Choroid plexus epithelial cell (primary cell): ENCODE data around the gene TEC.
A peak's percentile ranks its signal among the peaks of the same experiment; 100 is the strongest.
"Not testable (repeated sequence)": the region's sequence is repeated elsewhere in the genome, so short reads cannot be mapped to it uniquely, and the experiment has no call there.

ENCODE experiments used
- DNase-seq: peaks from one replicate; pipeline ENCODE4 v3.0.0-alpha.2; 2010; ENCODE audit warnings: low read depth
- H3K4me3 ChIP-seq: 2 replicates; pipeline ENCODE4 v1.5.1; 2011; ENCODE audit warnings: low read depth, mild to moderate bottlenecking, control low read depth, low read length, moderate library complexity
- TF ChIP-seq, protein P1 (sequence below): conservative IDR thresholded peaks from 2 replicates; pipeline ENCODE4 v1.5.1; 2011; ENCODE audit warnings: low read depth, mild to moderate bottlenecking, control low read depth, inconsistent platforms, low read length, moderate library complexity

Gene TEC

DNA sequence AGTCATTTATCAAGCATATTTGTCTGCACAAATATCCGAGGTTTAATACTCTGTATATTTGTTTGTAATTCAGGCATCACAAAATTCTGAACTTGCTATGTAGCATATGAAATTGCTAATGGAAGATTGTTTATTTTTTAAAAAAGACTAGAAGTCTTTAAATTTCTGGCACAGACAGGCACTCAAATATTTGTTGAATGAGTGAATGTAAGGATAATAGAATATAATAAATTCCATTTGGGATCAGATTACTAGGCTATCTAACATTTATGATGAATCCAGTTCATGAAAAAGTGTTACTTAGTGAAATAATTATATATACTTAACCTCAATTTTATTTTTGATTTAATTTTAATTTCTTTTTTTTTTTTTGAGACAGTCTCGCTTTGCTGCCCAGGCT lies 30.4 kb upstream of the TEC start:
- no peak overlapping the region for H3K4me3 ChIP-seq
- TF ChIP-seq, protein P1, sequence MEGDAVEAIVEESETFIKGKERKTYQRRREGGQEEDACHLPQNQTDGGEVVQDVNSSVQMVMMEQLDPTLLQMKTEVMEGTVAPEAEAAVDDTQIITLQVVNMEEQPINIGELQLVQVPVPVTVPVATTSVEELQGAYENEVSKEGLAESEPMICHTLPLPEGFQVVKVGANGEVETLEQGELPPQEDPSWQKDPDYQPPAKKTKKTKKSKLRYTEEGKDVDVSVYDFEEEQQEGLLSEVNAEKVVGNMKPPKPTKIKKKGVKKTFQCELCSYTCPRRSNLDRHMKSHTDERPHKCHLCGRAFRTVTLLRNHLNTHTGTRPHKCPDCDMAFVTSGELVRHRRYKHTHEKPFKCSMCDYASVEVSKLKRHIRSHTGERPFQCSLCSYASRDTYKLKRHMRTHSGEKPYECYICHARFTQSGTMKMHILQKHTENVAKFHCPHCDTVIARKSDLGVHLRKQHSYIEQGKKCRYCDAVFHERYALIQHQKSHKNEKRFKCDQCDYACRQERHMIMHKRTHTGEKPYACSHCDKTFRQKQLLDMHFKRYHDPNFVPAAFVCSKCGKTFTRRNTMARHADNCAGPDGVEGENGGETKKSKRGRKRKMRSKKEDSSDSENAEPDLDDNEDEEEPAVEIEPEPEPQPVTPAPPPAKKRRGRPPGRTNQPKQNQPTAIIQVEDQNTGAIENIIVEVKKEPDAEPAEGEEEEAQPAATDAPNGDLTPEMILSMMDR = no peak
- DNase-seq = peak; percentile 55

DNA sequence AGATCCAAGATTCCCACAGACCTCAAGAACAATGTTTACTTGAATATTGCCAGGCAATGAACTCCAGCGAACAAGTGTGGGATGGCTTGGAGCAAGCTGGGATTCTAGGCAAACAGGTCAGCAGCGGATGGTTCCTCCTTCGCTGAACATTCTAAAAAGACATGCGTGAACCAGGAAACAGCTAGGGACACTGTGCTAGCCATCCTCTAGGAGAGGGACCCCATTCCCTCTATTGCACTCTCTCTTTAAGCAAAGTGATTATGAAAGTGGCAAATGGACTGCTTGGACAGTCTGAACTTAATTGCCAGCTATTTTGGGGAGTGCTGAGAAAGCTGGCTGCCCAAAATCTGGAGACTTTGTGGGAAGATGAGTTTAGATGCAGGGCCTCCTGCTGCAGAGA lies 29.9 kb upstream of the TEC start:
- TF ChIP-seq, protein P1 = peak; percentile 1
- DNase-seq = no peak

DNA sequence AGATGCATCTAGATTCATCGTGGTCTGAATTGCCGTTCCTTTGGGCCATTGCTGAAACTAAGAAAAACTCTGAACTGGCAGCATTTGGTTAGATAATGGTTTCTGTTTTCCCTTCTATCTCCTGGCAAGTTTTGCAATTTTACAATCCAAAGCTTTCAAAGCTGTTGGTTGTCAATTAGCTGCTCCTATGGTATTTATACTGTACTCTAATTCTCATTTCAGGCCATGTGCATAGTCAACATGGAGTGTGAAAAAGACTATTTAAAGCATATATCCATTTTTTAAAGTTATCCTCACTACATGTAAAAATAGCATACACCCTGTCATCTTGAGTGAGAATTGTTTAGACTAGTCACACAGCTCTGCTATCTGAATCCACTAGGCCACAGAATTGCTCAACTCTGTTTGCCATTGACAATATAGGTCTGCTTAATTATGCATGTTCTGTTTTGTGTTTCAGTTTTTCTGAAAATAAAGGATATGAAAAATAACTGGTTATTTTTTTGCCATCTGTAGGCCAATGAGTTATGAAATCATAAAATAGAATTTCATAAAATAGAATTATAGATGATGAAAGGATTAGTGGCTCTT lies 27.7 kb upstream of the TEC start:
- no peak overlapping the region for H3K4me3 ChIP-seq
- TF ChIP-seq, protein P1 = no peak
- peak; percentile 44 for DNase-seq

More for the DNA sequence above, 29.9 kb upstream of the TEC start:
- no peak overlapping the region for H3K4me3 ChIP-seq

DNA sequence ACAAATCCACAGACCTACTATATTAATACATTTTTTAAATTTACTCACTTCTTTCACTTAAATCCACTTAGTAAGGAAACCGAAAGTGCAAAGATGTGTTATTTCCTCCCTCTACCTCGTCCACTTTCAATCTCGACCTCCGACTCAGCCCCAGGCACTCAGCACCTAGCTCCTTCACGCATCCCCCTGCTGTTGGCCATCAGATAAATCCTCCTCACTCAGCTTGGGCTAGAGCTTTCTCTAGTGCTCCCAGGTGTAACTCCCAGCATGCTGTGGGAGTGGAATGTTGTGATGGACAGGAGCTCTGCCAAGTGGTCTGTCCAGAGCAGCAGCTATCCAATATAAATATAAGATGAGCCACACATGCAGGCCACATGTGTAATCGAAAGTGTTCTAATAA lies 26.7 kb upstream of the TEC start:
- TF ChIP-seq, protein P1 = no peak
- H3K4me3 ChIP-seq = no peak overlapping the region
- DNase-seq = peak; percentile 23

DNA sequence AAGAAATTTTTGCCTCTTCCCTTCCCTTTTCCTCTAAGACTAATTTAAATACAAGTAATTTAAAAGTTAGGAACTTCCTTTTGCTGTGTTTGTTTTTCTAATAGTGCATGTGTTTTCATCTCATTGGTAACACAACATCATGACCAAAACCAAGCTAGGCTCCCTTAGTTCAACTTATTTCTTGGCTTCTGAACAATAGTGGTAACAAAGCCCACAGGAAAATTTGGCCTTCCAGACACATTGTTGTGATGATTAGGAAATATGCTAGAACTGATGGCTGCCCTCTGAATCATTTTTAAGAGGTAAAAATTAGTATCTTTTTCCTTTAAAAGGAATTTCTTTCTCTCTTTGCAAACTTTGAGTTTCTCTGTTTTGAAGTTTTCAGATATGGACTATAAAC lies 25.5 kb upstream of the TEC start:
- no peak for DNase-seq
- TF ChIP-seq, protein P1 = no peak
- no peak overlapping the region for H3K4me3 ChIP-seq

DNA sequence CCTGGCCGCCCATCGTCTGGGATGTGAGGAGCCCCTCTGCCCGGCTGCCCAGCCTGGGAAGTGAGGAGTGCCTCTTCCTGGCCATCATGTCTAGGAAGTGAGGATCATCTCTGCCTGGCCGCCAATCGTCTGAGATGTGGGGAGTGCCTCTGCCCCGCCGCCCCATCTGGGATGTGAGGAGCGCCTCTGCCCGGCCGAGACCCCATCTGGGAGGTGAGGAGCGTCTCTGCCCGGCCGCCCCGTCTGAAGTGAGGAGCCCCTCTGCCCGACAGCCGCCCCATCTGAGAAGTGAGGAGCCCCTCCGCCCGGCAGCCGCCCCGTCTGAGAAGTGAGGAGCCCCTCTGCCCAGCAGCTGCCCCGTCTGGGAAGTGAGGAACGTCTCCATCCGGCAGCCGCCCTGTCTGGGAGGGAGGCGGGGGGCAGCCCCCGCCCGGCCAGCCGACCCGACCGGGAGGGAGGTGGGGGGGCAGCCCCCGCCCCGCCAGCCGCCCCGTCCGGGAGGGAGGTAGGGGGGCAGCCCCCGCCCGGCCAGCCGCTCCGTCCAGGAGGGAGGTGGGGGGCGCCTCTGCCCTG lies 22.7 kb upstream of the TEC start:
- DNase-seq, H3K4me3 ChIP-seq: not testable (repeated sequence)

DNA sequence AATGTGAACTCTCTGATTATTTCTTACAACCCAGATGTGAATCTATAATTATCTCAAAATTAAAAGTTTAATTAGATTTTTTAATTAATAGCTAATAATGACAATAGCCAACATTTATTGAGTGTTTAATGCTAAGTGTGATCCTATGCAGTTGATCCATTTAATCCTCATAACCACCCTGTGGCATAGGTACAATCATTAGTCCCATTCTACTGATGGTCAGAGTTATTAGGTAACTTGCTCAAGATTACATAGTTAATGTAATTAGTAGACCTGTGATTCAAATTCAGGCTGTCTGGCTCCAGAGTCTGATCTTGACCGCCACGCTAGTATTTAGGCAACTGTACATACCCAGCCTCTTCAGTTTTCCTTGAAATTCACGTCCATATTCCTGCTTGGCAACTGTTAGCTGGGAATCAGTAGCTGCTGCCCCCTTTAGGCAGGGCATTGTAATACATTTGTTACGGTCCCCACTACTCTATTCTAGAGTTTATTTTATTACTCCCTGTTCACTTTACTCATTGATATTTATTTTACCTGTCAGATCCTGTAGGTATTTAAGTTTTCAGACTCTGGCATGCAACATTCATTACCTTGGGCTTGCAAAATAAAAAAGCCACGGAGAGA lies 20.6 kb upstream of the TEC start:
- no peak overlapping the region for H3K4me3 ChIP-seq
- peak; percentile 41 for DNase-seq
- TF ChIP-seq, protein P1 = peak; percentile 79

DNA sequence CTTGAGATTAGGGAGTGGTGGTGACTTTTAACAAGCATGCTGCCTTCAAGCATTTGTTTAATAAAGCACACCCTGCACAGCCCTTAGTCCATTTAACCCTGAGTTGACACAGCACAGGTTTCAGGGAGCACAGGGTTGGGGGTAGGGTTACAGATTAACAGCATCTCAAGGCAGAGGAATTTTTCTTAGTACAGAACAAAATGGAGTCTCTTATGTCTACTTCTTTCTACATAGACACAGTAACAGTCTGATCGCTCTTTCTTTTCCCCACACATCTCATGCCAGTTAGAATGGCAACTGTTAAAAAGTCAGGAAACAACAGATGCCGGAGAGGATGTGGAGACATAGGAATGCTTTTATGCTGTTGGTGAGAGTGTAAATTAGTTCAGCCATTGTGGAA lies 16.4 kb upstream of the TEC start:
- not testable (repeated sequence) for H3K4me3 ChIP-seq

DNA sequence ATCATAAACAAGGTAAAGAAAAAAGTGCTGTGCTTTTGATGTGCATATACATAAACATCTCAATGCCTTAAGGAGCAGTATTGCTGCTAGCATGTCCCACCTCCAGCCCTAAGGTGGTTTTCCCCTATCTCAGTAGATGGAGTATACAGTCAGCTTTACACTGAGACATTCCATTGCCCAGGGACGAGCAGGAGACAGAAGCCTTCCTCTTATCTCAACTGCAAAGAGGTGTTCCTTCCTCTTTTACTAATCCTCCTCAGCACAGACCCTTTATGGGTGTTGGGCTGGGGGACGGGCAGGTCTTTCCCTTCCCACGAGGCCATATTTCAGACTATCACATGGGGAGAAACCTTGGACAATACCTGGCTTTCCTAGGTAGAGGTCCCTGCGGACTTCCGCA lies 16.0 kb upstream of the TEC start:
- DNase-seq, H3K4me3 ChIP-seq: not testable (repeated sequence)

More for the DNA sequence above, 16.4 kb upstream of the TEC start:
- DNase-seq = not testable (repeated sequence)
